GM19463 (cell line): Measurements from ENCODE around the gene SAMD3.
"Not testable (repeated sequence)": the region's sequence is repeated elsewhere in the genome, so short reads cannot be mapped to it uniquely, and the experiment has no call there.

Experiments used
- ATAC-seq: cut with Tn5 transposase; IDR thresholded peaks from one replicate; pipeline ENCODE4 v1.9.1; 2021; ENCODE audit warnings: mild to moderate bottlenecking, moderate library complexity; ENCODE audit not compliant: unreplicated experiment

Gene SAMD3

GRCh38 chr6:130138116-130138908, 84.4 kb downstream of the SAMD3 start:
- peak; percentile 67 for ATAC-seq

GRCh38 chr6:130136798-130137197, 86.0 kb downstream of the SAMD3 start:
- no peak for ATAC-seq

GRCh38 chr6:130134582-130134981, 88.2 kb downstream of the SAMD3 start:
- no peak for ATAC-seq

- peak; percentile 55 for ATAC-seq
Observed at GRCh38 chr6:130132286-130132701, 90.5 kb downstream of the SAMD3 start.

- no peak for ATAC-seq
Observed at GRCh38 chr6:130129762-130130246, 92.9 kb downstream of the SAMD3 start.

GRCh38 chr6:130128326-130128725, 94.4 kb downstream of the SAMD3 start:
- ATAC-seq: no peak

- ATAC-seq: no peak
Observed at GRCh38 chr6:130127195-130127594, 95.6 kb downstream of the SAMD3 start.

GRCh38 chr6:130122243-130122642, 100.5 kb downstream of the SAMD3 start:
- no peak for ATAC-seq

GRCh38 chr6:130120731-130121130, 102.0 kb downstream of the SAMD3 start:
- ATAC-seq: no peak

GRCh38 chr6:130119211-130119610, 103.5 kb downstream of the SAMD3 start:
- ATAC-seq: no peak

- peak; percentile 34 for ATAC-seq
Observed at GRCh38 chr6:130118236-130118635, 104.5 kb downstream of the SAMD3 start.

GRCh38 chr6:130117187-130117701, 105.5 kb downstream of the SAMD3 start:
- ATAC-seq: not testable (repeated sequence)

- ATAC-seq: no peak
Observed at GRCh38 chr6:130116273-130116672, 106.5 kb downstream of the SAMD3 start.

GRCh38 chr6:130115036-130115435, 107.7 kb downstream of the SAMD3 start:
- peak; percentile 82 for ATAC-seq

- no peak for ATAC-seq
Observed at GRCh38 chr6:130113201-130113710, 109.5 kb downstream of the SAMD3 start.

GRCh38 chr6:130111031-130111430, 111.7 kb downstream of the SAMD3 start:
- ATAC-seq: no peak

- no peak for ATAC-seq
Observed at GRCh38 chr6:130107710-130108109, 115.0 kb downstream of the SAMD3 start.

GRCh38 chr6:130105996-130106704, 116.6 kb downstream of the SAMD3 start:
- peak; percentile 68 for ATAC-seq

- ATAC-seq: no peak
Observed at GRCh38 chr6:130099119-130099518, 123.6 kb downstream of the SAMD3 start.

GRCh38 chr6:130098317-130098716, 124.4 kb downstream of the SAMD3 start:
- no peak for ATAC-seq
